Immature natural killer cell (primary cell): Measurements from ENCODE around the gene MYH10. TPM values are rescaled to one million over a fixed set of nuclear protein-coding genes. Genes with fewer than 3 reads are reported as not detected.
A peak's percentile ranks its signal among the peaks of the same experiment; 100 is the strongest.

ENCODE experiments used
- DNase-seq, 3 donors: peaks; one replicate each; pipeline ENCODE4 v3.0.0; 2022; ENCODE audit warnings: mixed read lengths in 1 of 3
- H3K27ac Mint-ChIP-seq, 6 donors: one replicate each; pipeline ENCODE4 v1.8.0; 2020; ENCODE audit warnings: mixed read lengths in 6 of 6, mild to moderate bottlenecking in 5 of 6, inconsistent platforms in 4 of 6, moderate library complexity in 3 of 6
- H3K27me3 Mint-ChIP-seq, 3 donors: one replicate each; pipeline ENCODE4 v1.8.0; 2020 to 2021; ENCODE audit warnings: low read depth in 3 of 3, mild to moderate bottlenecking in 3 of 3, mixed read lengths in 3 of 3, moderate library complexity in 3 of 3, inconsistent platforms in 1 of 3
- H3K36me3 Mint-ChIP-seq, 3 donors: one replicate each; pipeline ENCODE4 v1.8.0; 2020; ENCODE audit warnings: mixed read lengths in 3 of 3, inconsistent platforms in 2 of 3, mild to moderate bottlenecking in 2 of 3
- H3K4me1 Mint-ChIP-seq, 2 donors: one replicate each; pipeline ENCODE4 v1.8.0; 2020; ENCODE audit warnings: inconsistent platforms in 2 of 2, mild to moderate bottlenecking in 2 of 2, mixed read lengths in 2 of 2, moderate library complexity in 1 of 2
- H3K4me3 Mint-ChIP-seq, 5 donors: one replicate each; pipeline ENCODE4 v1.8.0; 2020; ENCODE audit warnings: mild to moderate bottlenecking in 5 of 5, mixed read lengths in 5 of 5, inconsistent platforms in 3 of 5, moderate library complexity in 3 of 5
- H3K9me3 Mint-ChIP-seq, 6 donors: one replicate each; pipeline ENCODE4 v1.8.0; 2020; ENCODE audit warnings: mild to moderate bottlenecking in 6 of 6, mixed read lengths in 6 of 6, inconsistent platforms in 4 of 6, moderate library complexity in 3 of 6
- polyA plus RNA-seq, 3 donors: library from polyadenylated mRNA; unstranded; fragments of 300-500 nt; fragmentation: Illumina TruSeq; gene quantifications; one replicate each; pipeline ENCODE4 v1.2.3, GENCODE V29; 2021

MYH10 gene
- polyA plus RNA-seq, 3 donors from 2014 or later, result 0.38 to 2.6 TPM; not detected in 1

DNA sequence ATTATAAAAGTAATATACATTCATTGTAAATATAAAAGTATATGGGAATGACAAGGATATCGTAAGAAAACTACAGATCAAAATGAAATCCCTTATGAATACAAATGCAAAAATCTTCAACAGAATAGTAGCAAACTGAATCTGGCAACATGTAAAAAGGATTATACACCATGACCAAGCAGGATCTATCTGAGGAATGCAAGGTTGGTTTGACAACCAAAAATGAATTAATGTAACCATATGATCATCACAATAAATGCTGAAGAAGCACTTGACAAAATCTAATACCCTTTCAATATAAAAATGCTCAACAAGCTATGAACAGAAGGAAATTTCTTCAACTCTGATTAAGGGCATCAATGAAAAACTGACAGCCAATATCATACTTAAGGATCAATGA lies 146.1 kb downstream of the MYH10 start:
- H3K36me3 Mint-ChIP-seq, result peaks cover 16 to 29% (median 19%) of the 10 kb centered on the region in 3 donors
- no peaks in the 10 kb centered on the region for H3K4me1 Mint-ChIP-seq
- DNase-seq, result no peak
- H3K9me3 Mint-ChIP-seq, result peaks cover 0 to 12% (median 5%) of the 10 kb centered on the region in 6 donors
- H3K27ac Mint-ChIP-seq, result no peak overlapping the region
- H3K4me3 Mint-ChIP-seq, result no peak overlapping the region
- peaks cover 0 to 3% (median 2%) of the 10 kb centered on the region in 3 donors for H3K27me3 Mint-ChIP-seq

DNA sequence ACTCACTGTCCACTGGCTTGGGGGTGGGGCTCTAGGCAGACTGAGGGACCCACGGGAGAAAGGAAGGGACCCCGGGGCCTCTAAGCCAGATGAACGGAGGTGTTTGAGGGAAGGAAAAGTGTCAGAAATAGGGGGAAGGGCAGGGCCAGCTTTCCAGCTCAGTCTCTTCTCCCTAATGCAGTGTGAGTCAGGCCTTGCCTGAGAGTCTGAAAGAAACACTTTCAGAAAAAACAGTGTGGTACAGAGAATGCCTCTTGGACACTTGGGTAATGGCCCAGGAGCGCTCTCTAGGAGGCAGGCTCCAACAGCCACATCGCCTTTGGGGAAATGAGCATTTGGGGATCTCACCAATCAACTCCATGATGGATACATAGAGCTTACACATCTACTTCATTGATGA lies 148.0 kb downstream of the MYH10 start:
- Mint-ChIP-seq H3K27me3 (peaks cover 0 to 2% (median 0%) of the 10 kb centered on the region in 3 donors), H3K27ac (no peak overlapping the region), H3K36me3 (peaks cover 19 to 29% (median 19%) of the 10 kb centered on the region in 3 donors), H3K4me3 (no peak overlapping the region), H3K4me1 (no peaks in the 10 kb centered on the region), H3K9me3 (peaks cover 0 to 12% (median 5%) of the 10 kb centered on the region in 6 donors)
- DNase-seq, result no peak

DNA sequence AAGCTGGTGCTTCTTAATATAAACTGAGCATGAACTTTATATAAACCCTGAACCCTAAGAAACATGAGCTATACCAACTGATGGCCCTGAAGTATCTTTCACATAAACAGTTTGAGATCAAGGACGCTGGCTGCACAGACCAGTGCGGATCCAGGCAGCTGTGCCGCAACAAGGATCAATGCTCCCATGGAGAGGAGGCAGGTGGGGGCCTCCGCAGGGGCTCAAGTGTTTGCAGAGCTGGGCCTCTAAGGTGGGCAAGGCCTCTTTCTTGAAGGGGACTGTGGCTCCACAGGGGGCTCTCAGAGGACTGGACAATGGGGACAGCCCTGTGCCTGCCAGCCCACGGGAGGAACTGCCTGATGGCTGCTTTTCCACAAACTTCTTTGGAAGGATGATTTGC lies 148.8 kb downstream of the MYH10 start:
- peaks cover 0 to 2% (median 0%) of the 10 kb centered on the region in 3 donors for H3K27me3 Mint-ChIP-seq
- no peak for DNase-seq
- H3K9me3 Mint-ChIP-seq, result peaks cover 0 to 12% (median 5%) of the 10 kb centered on the region in 6 donors
- no peak overlapping the region for H3K27ac Mint-ChIP-seq
- H3K4me3 Mint-ChIP-seq, result no peak overlapping the region
- H3K4me1 Mint-ChIP-seq, result no peaks in the 10 kb centered on the region
- peaks cover 19 to 29% (median 19%) of the 10 kb centered on the region in 3 donors for H3K36me3 Mint-ChIP-seq

DNA sequence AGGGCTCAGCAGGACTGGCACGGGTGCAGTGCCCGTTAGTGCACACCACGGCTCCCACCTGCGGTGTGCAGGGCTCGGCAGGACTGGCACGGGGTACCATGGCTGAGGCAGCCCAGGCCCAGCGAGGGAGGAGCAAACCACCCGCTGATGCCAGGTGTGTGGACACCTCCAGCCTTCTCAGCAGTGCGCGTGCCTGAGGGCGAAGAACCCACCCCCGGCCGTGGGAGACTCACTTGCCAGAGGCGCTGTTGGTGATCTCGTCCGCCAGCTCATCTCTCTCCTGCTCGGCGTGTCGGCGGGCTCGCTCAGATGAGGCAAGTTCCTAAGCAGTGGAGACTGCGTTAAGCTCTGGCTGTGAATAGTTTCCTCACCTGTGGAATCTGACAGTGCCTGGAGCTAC lies 149.4 kb downstream of the MYH10 start:
- peaks cover 0 to 12% (median 5%) of the 10 kb centered on the region in 6 donors for H3K9me3 Mint-ChIP-seq
- H3K36me3 Mint-ChIP-seq, result peaks cover 19 to 29% (median 19%) of the 10 kb centered on the region in 3 donors
- H3K4me3 Mint-ChIP-seq, result no peak overlapping the region
- no peak for DNase-seq
- H3K27me3 Mint-ChIP-seq, result peaks cover 0 to 2% (median 0%) of the 10 kb centered on the region in 3 donors
- H3K4me1 Mint-ChIP-seq, result no peaks in the 10 kb centered on the region
- H3K27ac Mint-ChIP-seq, result no peak overlapping the region

DNA sequence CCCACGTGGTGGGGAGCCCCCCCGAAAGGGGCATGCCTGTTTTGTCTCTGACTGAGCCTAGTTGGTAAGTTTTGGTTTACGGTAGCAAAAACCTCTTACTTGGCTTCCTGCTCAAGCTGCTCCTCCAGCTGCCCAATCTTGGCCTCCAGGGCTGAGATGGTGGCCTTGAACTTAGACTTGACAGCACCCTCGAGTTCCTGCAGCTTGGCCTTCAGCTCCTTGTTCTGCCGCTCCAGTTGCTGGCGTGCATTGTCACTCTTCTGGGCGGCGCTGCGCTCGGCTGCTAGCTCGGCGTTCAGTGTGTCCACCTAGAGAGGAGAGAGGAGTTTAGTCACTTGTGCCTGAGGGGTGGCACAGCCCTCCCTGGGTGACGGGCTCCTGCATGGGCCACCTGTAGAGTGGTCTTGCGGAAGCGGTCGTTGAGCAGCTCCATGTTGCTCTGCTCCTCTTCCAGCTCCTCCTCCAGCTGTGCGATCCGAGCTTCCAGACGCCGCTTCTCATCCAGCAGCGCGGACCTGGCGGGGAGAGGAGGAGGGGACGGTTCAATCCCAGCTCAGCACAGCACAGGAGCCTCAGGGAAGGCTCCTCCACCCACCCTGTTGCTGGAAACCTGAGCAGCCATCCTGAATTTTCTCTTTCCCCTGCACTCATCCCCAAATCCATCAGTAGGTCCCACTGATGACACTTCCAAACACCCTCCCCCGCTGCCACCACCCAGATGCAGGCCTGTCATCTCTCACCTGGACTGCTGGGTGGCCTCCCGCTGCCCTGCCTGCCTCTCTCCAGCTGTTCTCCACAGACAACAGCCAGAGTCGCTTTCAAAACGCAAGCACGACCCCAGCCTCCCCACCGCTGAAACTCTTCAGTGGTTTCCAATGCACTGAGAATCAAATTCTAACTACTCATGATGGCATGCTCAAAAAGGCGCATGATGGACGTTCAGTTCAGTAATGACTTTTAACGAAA lies 150.2 kb downstream of the MYH10 start:
- no peak overlapping the region for H3K4me3 Mint-ChIP-seq
- H3K27ac Mint-ChIP-seq, result no peak overlapping the region
- DNase-seq, result no peak
- peaks cover 24 to 29% (median 27%) of the 10 kb centered on the region in 3 donors for H3K36me3 Mint-ChIP-seq
- H3K9me3 Mint-ChIP-seq, result peaks cover 0 to 12% (median 5%) of the 10 kb centered on the region in 6 donors
- peaks cover 0 to 2% (median 0%) of the 10 kb centered on the region in 3 donors for H3K27me3 Mint-ChIP-seq
- no peaks in the 10 kb centered on the region for H3K4me1 Mint-ChIP-seq

DNA sequence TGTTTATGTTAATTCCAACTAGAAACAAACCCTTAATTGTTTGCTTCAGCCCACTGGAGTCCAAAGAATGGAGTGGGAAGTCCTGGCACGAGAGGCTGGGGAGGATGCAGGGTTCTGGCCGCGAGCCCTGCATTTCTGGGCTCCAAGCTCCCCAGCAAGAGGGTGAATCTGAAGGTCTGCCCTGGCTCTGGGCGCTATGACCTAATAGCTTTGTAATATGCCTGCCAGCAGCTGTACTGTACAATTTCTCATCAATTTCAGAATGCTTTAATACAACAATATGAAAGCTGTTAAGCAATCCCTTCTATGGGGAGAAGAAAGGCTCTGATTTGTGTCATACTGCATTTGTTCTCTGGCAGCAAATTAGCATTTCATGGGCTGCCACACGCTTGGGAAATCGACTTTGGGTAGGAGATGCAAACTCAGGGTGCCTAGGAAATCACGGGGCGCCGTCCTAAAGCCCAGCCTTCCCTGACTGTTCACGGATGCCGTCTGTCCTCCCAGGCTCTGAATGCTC lies 151.0 kb downstream of the MYH10 start:
- DNase-seq, result no peak
- Mint-ChIP-seq H3K27me3 (peaks cover 0 to 2% (median 2%) of the 10 kb centered on the region in 3 donors), H3K36me3 (peaks cover 21 to 32% (median 26%) of the 10 kb centered on the region in 3 donors), H3K9me3 (peaks cover 0 to 7% (median under 1%) of the 10 kb centered on the region in 6 donors), H3K27ac (no peak overlapping the region), H3K4me1 (no peaks in the 10 kb centered on the region), H3K4me3 (no peak overlapping the region)

DNA sequence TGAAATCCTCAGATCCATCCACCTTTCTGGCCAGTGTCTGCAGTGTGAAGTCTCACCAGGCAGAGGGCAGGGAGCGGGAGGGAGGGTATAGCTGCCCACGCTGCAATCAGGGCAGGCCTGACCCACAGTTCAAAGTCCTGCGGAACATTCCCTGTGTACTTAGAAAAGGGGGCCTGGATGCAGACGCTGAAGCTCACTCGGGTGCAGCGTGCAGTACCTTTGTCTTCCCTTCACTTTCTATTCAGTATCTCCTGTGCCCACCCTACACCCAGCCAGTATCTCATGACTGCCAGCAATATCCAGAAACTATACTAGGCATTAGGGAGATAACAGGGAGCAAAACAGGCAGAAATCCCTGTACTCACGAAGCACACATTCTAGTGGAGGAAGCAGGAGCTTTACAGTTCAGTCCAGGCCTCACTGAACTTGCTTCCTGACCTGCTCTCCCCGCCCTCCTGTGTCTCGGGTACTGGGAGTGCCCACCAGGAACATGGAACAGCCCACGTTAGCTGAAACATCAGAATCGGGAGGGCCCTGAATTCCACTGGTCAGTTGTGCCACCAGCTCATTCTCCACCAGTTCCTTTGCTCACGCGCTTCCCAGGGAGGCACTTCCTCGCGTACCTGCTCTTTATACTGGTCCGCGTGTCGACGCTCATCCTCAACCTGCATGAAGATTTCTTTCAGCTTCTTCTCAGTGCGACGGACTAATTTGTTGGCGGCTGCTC lies 152.6 kb downstream of the MYH10 start:
- H3K4me3 Mint-ChIP-seq, result no peak overlapping the region
- peak overlapping the region in 1 of 6 donors; percentile 57 for H3K27ac Mint-ChIP-seq
- no peaks in the 10 kb centered on the region for H3K4me1 Mint-ChIP-seq

DNA sequence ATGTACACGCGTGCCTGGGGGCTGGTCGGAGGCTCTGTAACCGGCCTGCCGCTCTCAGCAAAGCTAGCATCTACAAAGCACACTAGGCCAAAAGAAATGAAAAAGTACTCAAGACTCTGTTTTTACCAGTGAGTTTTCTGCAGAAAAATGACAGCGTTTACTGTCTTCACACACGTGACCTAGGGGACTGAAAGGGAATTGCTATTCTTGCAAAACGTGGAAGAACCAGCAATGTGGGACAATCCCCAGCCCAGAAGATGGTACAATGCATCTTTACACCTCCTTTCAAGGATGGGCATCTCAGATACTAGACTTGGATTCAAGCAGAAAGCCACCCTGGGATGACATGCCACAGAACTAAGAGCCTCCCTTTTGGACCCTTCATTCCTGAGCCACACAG lies 153.4 kb downstream of the MYH10 start:
- no peaks in the 10 kb centered on the region for H3K4me1 Mint-ChIP-seq
- no peaks in the 10 kb centered on the region for H3K9me3 Mint-ChIP-seq
- H3K27ac Mint-ChIP-seq, result no peak overlapping the region
- peaks cover 0 to 9% (median 2%) of the 10 kb centered on the region in 3 donors for H3K27me3 Mint-ChIP-seq
- H3K36me3 Mint-ChIP-seq, result peaks cover 12 to 23% (median 12%) of the 10 kb centered on the region in 3 donors
- no peak overlapping the region for H3K4me3 Mint-ChIP-seq
- no peak for DNase-seq

More for the DNA sequence above, 152.6 kb downstream of the MYH10 start:
- H3K9me3 Mint-ChIP-seq, result no peaks in the 10 kb centered on the region
- peaks cover 0 to 3% (median 2%) of the 10 kb centered on the region in 3 donors for H3K27me3 Mint-ChIP-seq
- no peak for DNase-seq
- peaks cover 13 to 27% (median 14%) of the 10 kb centered on the region in 3 donors for H3K36me3 Mint-ChIP-seq

DNA sequence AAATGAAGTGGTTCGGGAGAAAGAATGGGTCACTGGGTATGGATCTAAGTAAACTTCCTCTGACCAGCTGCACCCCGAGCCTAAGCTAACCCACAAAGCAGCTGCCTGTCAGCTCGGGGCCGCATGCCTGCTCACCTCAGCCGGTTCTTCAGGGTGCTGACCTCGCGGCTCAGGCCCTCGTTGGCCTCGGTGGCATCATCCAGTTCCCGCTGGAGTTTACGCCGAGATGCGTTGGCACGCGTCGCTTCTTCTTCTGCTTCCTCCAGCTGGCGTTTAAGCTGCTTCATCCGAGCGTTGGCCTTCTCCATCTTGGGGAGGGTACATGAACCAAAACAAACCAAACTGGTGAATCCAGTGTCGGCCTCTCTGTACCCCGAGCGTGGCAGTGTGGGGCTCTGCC lies 153.8 kb downstream of the MYH10 start:
- peaks cover 0 to 10% (median 2%) of the 10 kb centered on the region in 3 donors for H3K27me3 Mint-ChIP-seq
- no peak for DNase-seq
- no peak overlapping the region for H3K27ac Mint-ChIP-seq
- no peak overlapping the region for H3K4me3 Mint-ChIP-seq
- H3K36me3 Mint-ChIP-seq, result peaks cover 12 to 26% (median 12%) of the 10 kb centered on the region in 3 donors
- no peaks in the 10 kb centered on the region for H3K4me1 Mint-ChIP-seq
- H3K9me3 Mint-ChIP-seq, result no peaks in the 10 kb centered on the region

DNA sequence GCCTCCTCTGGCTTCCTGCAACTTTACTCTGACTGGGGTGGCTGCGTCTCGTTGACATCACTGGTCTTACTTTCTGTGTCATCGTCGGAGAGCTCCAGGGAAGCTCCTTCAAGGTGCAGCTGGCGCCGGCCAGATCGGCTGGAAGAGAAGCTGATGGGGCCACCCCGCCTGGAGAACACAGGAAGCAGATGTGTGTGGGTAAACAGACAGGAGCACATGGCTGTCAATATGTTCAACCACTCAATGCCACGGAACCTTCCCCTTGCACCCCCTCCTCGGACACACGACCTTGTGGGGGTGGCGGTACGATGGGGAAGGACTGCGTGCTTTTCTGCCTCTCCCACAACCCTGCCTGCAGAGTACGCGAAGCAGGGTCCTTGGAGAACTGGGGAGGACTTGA lies 154.7 kb downstream of the MYH10 start:
- Mint-ChIP-seq H3K36me3 (peaks cover 12 to 26% (median 12%) of the 10 kb centered on the region in 3 donors), H3K27ac (no peak overlapping the region), H3K4me1 (peaks cover 2 to 5% of the 10 kb centered on the region in 2 donors), H3K9me3 (no peaks in the 10 kb centered on the region), H3K4me3 (no peak overlapping the region), H3K27me3 (peaks cover 0 to 12% (median 2%) of the 10 kb centered on the region in 3 donors)
- DNase-seq, result no peak

DNA sequence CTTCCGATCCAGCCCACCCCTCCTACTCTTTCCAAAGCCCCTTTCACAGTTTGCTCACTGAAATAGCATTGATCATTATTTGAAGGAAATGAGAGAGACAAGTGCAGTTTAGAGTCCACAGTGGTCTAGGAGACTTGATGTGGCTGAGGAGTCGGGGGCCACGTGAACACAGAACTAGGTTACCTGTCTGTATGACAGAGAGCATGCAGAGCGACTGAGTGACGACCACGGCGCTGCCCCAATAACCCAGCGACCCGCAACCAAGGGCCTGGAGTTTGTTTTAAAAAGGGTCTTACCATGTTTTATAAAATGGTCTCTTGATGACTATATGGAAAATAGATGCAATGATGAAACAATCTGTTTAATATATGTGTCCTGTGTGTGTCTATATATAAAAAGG lies 155.3 kb downstream of the MYH10 start:
- H3K27me3 Mint-ChIP-seq, result peaks cover 0 to 12% (median 0%) of the 10 kb centered on the region in 3 donors
- no peak overlapping the region for H3K4me3 Mint-ChIP-seq
- H3K4me1 Mint-ChIP-seq, result peaks cover 2 to 5% of the 10 kb centered on the region in 2 donors
- H3K9me3 Mint-ChIP-seq, result no peaks in the 10 kb centered on the region
- no peak for DNase-seq
- peaks cover 9 to 26% (median 9%) of the 10 kb centered on the region in 3 donors for H3K36me3 Mint-ChIP-seq
- H3K27ac Mint-ChIP-seq, result peak overlapping the region in 1 of 6 donors; percentile 17

DNA sequence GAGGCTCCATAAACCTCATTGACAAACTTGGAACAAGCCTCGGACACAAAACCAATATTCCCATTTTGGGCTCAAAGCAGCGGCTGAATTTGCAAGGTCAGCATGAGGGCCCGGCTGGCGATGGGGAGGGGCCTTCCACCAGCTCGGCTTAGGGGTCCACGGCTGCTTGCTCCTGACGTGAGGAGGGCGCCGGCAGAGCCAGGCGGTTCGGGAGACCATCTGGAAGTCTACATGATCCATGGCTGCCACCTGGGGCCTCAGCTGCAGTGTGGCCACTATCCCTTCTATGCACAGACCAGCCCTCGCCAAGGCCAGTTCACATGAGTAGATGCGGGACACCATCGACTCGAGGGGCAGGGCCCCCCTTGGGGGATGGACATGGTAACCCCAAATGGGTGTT lies 155.7 kb downstream of the MYH10 start:
- H3K36me3 Mint-ChIP-seq, result peaks cover 7 to 26% (median 9%) of the 10 kb centered on the region in 3 donors
- H3K27me3 Mint-ChIP-seq, result peaks cover 0 to 12% (median 0%) of the 10 kb centered on the region in 3 donors
- peaks cover 2 to 5% of the 10 kb centered on the region in 2 donors for H3K4me1 Mint-ChIP-seq
- DNase-seq, result no peak
- no peaks in the 10 kb centered on the region for H3K9me3 Mint-ChIP-seq
- H3K4me3 Mint-ChIP-seq, result no peak overlapping the region
- H3K27ac Mint-ChIP-seq, result peak overlapping the region in 2 of 6 donors; percentile 17 to 40

DNA sequence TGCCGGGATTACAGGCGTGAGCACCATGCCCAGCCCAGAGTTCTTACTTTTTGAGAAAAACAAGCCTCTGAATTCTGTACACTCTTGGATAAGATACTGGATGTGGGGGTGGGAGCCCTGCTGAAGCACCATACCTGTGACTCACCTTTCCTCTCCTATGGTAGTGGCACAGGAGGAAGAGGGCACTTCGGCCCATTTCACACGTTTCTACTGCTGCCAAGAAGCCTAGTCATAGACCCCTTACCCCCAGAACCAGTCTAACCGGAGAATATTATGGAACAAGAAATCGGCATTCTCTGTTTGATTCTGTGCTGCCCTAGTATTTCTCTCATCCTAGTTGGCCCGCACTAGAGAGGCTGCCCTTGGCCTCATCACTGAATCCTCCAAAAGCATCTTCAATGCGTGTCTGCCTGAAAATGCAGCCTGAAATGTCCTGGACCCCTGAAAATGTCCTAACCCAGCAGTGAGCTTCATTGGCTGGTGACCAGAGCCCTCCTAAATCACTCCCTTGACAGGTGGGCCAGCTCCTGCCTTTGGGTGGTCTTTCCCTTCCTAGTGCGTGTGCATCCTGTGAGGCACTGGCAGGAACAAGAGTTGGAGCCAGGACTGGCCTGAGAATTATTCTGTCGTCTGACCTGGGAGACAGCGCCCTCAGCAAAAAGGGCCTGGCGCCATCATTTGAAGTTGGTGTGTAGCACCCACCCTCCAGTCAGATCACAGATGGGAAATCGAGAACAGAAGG lies 156.9 kb downstream of the MYH10 start:
- H3K27ac Mint-ChIP-seq, result peak overlapping the region in 1 of 6 donors; percentile 2
- peaks cover 4 to 26% (median 9%) of the 10 kb centered on the region in 3 donors for H3K36me3 Mint-ChIP-seq
- H3K4me3 Mint-ChIP-seq, result no peak overlapping the region
- H3K27me3 Mint-ChIP-seq, result peaks cover 0 to 12% (median 0%) of the 10 kb centered on the region in 3 donors
- H3K9me3 Mint-ChIP-seq, result no peaks in the 10 kb centered on the region
- peaks cover 2 to 5% of the 10 kb centered on the region in 2 donors for H3K4me1 Mint-ChIP-seq
- no peak for DNase-seq
